Activated CD4-positive, alpha-beta T cell treated with anti-CD3 and anti-CD28 coated beads, Interleukin-2, amount 50 U/mL, for 48 hours (primary cell): Measurements from ENCODE around the gene COX8C.
"Not testable (repeated sequence)": the region's sequence is repeated elsewhere in the genome, so short reads cannot be mapped to it uniquely, and the experiment has no call there.

Experiments used
- DNase-seq, 2 experiments: peaks; one replicate each; pipeline ENCODE4 v3.0.0-alpha.2; 2020

COX8C gene

DNA sequence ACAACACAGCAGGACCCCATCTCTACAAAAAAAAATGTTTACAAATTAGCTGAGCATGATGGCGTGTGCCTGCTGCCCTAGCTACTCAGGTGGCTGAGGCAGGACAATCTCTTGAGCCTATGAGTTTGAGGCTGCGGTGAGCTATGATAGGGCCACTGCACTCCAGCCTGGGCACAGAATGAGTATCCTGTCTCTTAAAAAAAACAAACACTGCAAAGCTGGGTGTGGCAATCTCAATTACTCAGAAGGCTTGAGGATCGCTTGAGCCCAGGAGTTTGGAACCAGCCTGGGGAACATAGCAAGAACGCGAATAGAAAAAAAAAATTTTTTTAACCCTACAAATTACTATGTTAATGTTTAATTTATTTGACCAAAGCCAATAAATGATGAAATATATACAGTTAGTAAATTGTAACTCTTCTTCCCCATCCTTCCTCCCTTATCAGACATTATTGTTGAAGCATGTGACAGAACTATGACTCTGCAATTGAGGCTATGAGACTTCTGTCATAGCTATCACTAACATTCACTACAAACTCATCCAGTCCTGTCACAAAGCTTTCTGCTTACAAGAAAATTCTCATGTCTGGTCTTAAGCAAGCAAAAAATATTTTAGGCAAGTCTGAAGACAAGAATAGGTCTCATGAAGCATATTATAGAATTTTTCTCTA lies 23.9 kb upstream of the COX8C start:
- DNase-seq, result no peak

GRCh38 chr14:93323600-93324174 lies 23.3 kb upstream of the COX8C start:
- no peak for DNase-seq

DNA sequence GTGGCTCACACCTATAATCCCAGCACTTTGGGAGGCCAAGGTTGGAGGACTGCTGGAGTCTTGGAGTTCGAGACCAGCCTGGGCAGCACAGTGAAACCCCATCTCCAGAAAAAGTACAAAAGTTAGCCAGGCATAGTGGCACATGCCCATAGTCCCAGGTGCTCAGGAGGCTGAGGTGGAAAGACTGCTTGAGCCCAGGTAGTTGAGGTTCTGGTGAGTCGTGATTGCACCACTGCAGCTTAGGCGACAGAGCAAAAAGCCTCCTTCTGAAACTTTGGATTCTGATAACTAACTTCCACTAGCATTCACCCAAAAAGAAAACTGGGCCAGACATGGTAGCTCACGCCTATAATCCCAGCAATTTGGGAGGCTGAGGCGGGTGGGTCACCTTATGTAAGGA lies 20.8 kb upstream of the COX8C start:
- DNase-seq, result no peak

DNA sequence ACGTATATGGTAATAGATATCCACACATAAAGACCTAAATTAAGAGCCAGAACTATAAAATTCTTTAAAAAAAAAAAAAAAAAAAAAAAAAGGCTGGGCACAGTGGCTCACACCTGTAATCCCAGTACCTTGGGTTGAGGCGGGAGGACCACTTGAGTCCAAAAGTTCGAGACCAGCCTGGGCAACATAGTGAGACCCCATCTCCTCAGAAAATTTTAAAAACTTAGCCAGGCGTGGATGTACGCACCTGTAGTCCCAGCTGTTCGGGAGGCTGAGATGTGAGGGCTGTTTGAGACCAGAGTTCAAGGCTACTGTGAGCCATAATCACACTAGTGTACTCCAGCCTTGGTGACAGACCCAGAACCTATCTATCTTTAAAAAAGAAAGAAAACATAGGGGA lies 18.4 kb upstream of the COX8C start:
- no peak for DNase-seq

- DNase-seq, result no peak
Observed at GRCh38 chr14:93329965-93330608, 16.9 kb upstream of the COX8C start.

GRCh38 chr14:93330609-93331000 lies 16.4 kb upstream of the COX8C start:
- no peak for DNase-seq

- DNase-seq, result no peak
Observed at GRCh38 chr14:93331002-93331727, 15.8 kb upstream of the COX8C start.

DNA sequence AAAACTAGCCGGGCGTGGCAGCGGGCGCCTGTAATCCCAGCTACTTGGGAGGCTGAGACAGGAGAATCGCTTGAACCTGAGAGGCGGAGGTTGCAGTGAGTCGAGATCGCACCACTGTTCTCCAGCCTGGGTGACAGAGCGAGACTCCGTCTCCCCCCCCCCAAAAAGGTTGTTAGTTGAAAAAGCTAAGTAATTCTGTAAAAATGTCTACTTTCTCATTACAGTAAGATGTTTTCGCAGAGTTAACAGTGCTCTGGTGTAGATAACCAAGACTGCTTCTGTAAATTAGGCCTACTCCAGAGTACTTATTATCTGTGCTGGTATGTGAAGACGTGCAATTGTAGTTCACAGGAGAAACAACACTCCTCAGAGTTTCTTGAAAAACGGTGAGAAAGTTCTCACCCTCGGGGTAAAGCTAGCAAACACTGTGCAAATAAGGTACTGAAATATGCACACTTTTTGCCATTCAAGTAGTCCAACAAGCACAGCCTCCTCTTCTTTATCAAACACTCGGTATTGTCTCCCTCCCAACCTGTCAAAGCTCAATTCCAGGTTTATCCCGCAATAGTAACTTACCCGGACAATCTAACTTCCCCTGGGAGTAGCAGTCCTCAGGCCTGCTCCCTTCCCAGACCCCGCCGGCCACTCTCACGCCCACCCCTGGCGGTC lies 15.1 kb upstream of the COX8C start:
- DNase-seq, result no peak

DNA sequence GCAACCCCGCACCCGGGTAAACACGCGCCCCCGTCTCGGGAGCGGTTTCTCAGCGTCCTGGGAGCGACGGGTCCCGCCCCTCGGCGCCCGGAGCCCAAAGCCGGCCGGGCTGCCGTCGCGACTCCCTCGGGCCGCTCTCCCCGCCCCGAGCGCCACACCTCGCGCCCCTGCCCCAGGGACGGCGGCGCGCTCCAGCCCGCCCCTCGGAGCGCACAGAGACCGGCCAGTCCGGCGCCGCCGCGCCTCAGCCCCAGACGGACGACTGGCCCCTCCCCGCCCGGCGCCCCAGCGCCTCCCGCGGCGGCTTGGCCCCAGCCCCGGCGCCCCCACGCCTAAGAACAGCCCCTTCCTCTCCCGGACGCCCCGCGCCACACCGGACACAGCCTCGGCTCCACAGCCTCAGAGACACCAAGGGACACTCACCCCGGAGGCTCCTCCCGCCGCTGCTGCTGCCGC lies 14.6 kb upstream of the COX8C start:
- peak in 1 of 2 experiments; percentile 38 for DNase-seq

GRCh38 chr14:93332853-93333630 lies 13.9 kb upstream of the COX8C start, which contains the start of gene BTBD7:
TSS of gene BTBD7 (minus strand) at chr14:93333036. CDS start at chr14:93296051, 36,985 bp downstream.
- peak; percentile 93 to 94 for DNase-seq

GRCh38 chr14:93333631-93334103 lies 13.3 kb upstream of the COX8C start:
- no peak for DNase-seq

DNA sequence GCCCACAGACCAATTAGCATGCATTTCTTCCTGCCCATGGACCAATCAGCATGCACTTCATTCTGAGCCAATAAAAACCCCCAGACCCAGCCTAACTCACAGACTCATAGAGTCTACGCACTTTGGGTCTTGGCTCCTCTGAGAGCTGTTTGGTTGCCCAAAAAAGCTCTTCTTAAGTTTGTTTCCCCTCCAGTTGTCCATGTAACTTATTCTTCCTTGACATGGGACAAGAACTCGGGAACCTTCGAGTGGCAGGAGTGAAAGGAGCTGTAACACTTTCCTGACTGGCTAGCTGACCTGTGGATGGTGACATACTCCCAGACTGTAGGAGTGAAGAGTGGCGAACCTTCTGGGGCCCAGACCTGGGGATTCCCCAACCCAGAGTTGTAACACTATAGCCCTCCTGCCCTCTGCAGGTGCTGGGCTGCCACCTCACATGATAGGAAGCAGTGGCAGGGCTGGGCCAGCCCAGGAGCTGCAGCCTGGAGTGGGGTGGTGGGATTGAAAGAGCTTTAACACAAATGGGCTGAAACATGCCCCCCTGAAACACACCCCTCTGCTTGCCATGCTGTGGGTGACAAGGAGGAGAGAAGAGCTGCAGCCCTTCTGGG lies 9.7 kb upstream of the COX8C start:
- no peak for DNase-seq

DNA sequence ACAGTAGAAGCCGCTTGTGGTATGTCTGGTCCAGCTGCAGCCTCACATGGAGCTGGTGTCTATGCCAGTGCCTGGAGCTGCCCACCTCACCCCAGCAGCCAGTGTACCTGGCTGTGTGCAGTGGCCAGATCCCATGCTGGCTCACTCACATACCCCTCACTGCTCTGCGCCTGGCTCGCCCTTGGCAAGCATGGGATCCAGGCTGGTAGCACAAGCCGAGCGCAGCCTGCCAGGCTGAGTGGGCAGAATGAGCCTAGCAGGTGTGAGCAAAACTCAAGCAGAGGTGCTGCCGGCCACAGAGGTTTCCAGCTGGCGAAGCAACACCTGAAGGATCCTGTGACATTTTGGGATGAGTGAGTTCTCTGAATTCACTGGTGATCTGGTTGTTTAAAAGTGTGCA lies 9.1 kb upstream of the COX8C start:
- no peak for DNase-seq

GRCh38 chr14:93343266-93343665 lies 3.7 kb upstream of the COX8C start:
- no peak for DNase-seq

GRCh38 chr14:93343797-93344196 lies 3.2 kb upstream of the COX8C start:
- DNase-seq, result no peak

DNA sequence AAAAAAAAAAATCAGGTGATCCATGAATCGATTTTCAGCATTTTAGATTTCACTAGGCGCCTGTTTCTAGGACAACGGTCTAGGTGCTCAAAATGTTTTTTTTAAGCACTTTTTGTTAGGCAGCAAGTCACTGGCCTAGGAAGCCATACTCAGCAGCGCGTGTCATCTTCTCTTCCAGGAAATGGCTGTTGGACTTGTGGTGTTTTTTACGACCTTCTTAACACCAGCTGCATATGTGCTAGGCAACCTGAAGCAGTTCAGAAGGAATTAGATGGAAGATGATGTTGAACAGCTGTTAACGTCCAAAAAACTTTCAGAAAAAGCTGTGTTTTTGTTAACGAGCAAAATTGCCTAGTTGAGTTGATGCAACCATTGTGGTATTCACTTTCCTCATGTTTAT lies 868 bp downstream of the COX8C start:
- no peak for DNase-seq

- DNase-seq, result no peak
Observed at GRCh38 chr14:93348292-93348691, 1.3 kb downstream of the COX8C start.

DNA sequence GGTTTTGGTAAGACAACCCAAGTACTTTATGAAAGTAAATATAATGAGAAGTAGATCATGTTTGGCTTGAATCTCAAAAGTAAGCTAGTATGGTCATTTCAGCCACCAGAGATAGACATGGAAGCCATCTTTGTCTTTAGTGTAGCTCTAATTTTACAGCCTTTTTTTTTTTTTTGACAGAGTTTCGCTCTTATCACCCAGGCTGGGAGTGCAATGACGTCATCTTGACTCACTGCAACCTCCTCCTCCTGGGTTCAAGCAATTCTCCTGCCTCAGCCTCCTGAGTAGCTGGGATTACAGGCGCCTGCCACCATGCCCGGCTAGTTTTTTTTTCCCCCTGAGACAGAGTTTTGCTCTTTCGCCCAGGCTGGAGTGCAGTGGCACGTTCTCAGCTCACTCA lies 7.9 kb downstream of the COX8C start:
- DNase-seq, result not testable (repeated sequence)

DNA sequence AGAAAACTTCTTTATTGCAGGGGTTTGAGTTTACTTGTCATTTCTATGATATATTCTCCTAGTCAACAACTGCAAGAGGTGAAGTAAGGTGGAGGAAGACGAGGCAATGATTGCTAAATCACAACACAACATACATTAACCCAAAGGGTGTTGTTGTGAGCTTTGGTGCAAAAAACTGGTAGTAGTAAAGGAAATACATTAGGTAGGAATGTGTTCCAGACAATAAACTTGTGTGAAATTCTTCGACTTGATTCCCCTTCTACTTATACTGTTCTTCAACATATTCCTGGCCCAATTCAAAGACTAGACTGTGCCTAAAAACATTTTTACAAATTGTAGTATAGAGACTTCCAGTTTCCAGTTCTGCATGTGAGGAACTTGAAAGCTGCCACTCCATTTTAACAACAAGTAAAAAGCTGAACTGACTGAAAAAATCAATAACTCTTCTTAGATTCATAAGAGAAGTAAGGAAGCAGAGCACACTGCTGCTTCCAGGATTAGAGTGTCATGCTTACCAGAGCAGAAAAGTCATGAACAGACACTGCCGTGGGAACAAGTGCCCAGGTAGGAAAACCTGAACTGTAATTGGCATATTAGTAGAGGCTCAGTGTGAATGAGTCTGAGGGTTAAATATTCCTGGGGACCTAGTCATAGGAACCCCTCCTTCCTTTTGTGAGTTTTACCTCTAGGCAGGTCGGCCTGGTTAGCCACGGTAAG lies 22.2 kb downstream of the COX8C start:
- no peak for DNase-seq

GRCh38 chr14:93369713-93370266 lies 22.8 kb downstream of the COX8C start:
- no peak for DNase-seq
